ENCODE data around the gene ZNF496. TPM values are rescaled to one million over a fixed set of nuclear protein-coding genes. Genes with fewer than 3 reads are reported as not detected.
A peak's percentile ranks its signal among the peaks of the same experiment; 100 is the strongest.

ZNF496 gene
- total RNA-seq, 6 experiments from 2014 or later, result 3.7 to 5.8 (median 5.3) TPM

DNA sequence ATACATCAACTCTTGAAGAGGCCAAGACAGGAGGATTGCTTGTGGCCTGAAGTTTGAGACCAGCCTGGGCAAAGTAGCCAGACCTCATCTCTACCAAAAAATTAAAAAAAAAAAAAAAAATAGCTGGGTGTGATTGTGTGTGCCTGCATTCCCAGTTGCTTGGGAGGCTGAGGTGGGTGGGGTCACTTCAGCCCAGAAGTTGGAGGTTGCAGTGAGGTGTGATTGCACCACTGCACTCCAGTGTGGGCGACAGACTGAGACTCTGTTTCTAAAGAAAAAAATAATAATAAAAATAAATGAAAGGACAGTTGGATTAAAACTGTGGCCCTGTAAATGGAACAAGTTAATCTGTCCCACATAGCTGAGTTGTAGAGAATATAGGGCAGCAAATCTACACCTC, 18.9 kb upstream of the ZNF496 start:
- intact Hi-C loops (cut with DNase I), result no loop called here
- Histone ChIP-seq H3K36me3 (no peaks in the 10 kb centered on the region), H3K9me3 (no peaks in the 10 kb centered on the region), H3K27me3 (no peaks in the 10 kb centered on the region), H3K4me1 (no peaks in the 10 kb centered on the region), H3K27ac (no peak overlapping the region), H3K4me3 (no peak overlapping the region)
- TF ChIP-seq CTCF (IDR thresholded peaks at IDR 0.05) (no peak), POLR2A (IDR thresholded peaks at IDR 0.05) (no peak)
- ATAC-seq (no peak), DNase-seq (no peak)
- 63% methylated on average over 1 of the region's 1 CpG for WGBS (ENCODE audit: insufficient coverage, low coverage, low lambda C conversion rate, missing lambda C conversion rate)

- TF ChIP-seq CTCF (IDR thresholded peaks at IDR 0.05) (no peak), POLR2A (IDR thresholded peaks at IDR 0.05) (no peak)
- peak; percentile 16 to 41 (median 34) for ATAC-seq
- intact Hi-C loops (cut with DNase I), result no loop called here
- H3K27ac ChIP-seq, result no peak overlapping the region
- 20% methylated on average over 11 of the region's 31 CpGs for WGBS (ENCODE audit: insufficient coverage, low coverage, low lambda C conversion rate, missing lambda C conversion rate)
- peak in 1 of 3 donors; percentile 26 for DNase-seq
- no peaks in the 10 kb centered on the region for H3K9me3 ChIP-seq
- H3K4me1 ChIP-seq, result no peaks in the 10 kb centered on the region
- H3K27me3 ChIP-seq, result no peaks in the 10 kb centered on the region
- no peaks in the 10 kb centered on the region for H3K36me3 ChIP-seq
- H3K4me3 ChIP-seq, result peak overlapping the region in 1 of 3 donors; percentile 21
Measured at GRCh38 chr1:247347477-247348222, 16.0 kb upstream of the ZNF496 start.

- no peak for TF ChIP-seq POLR2A (IDR thresholded peaks at IDR 0.05)
- TF ChIP-seq CTCF (IDR thresholded peaks at IDR 0.05), result no peak
- H3K36me3 ChIP-seq, result no peaks in the 10 kb centered on the region
- no peaks in the 10 kb centered on the region for H3K27me3 ChIP-seq
- no peak overlapping the region for H3K27ac ChIP-seq
- ATAC-seq, result no peak
- intact Hi-C loops (cut with DNase I), result no loop called here
- H3K9me3 ChIP-seq, result no peaks in the 10 kb centered on the region
- H3K4me1 ChIP-seq, result no peaks in the 10 kb centered on the region
- no peak for DNase-seq
- WGBS (ENCODE audit: insufficient coverage, low coverage, low lambda C conversion rate, missing lambda C conversion rate), result 67% methylated on average over 4 of the region's 4 CpGs
- H3K4me3 ChIP-seq, result no peak overlapping the region
Measured at GRCh38 chr1:247345881-247346280, 14.2 kb upstream of the ZNF496 start.

- intact Hi-C loops (cut with DNase I), result no loop called here
- Histone ChIP-seq H3K27ac (no peak overlapping the region), H3K4me3 (no peak overlapping the region), H3K36me3 (no peaks in the 10 kb centered on the region), H3K27me3 (no peaks in the 10 kb centered on the region), H3K4me1 (no peaks in the 10 kb centered on the region), H3K9me3 (no peaks in the 10 kb centered on the region)
- 75% methylated on average over 1 of the region's 1 CpG for whole genome bisulfite sequencing (ENCODE audit: insufficient coverage, low coverage, low lambda C conversion rate, missing lambda C conversion rate)
- ATAC-seq (no peak), DNase-seq (no peak)
- TF ChIP-seq POLR2A (IDR thresholded peaks at IDR 0.05), result no peak
- TF ChIP-seq CTCF (IDR thresholded peaks at IDR 0.05), result no peak
Measured at GRCh38 chr1:247343801-247344200, 12.1 kb upstream of the ZNF496 start.
